HG03097 (cell line): ENCODE results near the gene WIPF3.

ENCODE experiments used
- ATAC-seq: cut with Tn5 transposase; IDR thresholded peaks from one replicate; pipeline ENCODE4 v1.9.1; 2021; ENCODE audit not compliant: unreplicated experiment, low FRiP score

Gene WIPF3

DNA sequence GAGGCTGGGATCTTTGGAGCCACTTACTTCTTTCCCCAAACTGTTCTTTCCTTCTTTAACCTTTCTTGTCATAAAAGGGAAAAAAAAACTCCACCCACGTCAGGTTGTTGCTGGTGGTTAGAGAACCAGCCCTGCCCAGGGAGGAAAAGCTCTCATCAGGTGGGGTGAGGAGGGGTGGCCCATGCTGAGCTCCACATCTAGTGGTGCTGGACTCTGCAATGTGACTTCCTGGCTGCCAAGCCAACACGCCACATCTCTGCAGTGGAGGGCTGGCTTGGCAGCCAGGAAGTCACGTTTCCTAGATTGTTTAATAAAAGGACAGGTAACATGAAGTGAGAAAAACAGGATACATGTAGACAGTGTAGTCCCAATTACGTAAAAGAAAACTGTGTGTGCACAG, 37.4 kb downstream of the WIPF3 start:
- no peak for ATAC-seq

DNA sequence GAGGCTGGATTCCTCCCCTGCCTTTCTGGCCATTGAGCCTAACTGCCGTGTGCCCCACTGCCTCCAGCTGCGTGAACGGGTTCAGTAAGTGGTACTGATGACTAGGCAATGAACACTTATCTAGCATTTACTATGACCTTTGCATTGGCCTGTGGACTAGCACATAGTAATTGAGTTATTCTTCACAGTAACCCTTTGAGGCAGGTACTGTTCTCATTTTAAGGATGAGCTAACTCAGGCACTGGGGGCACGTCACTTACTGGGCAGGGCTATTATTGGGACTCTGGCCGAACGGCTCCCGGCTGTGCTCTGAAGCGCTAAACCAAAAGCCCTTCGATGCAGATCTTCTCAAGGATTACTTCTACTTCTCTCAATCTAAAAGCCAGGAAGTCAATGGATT, 38.3 kb downstream of the WIPF3 start:
- no peak for ATAC-seq

- no peak for ATAC-seq
Measured at GRCh38 chr7:29847496-29847895, 41.2 kb downstream of the WIPF3 start.

DNA sequence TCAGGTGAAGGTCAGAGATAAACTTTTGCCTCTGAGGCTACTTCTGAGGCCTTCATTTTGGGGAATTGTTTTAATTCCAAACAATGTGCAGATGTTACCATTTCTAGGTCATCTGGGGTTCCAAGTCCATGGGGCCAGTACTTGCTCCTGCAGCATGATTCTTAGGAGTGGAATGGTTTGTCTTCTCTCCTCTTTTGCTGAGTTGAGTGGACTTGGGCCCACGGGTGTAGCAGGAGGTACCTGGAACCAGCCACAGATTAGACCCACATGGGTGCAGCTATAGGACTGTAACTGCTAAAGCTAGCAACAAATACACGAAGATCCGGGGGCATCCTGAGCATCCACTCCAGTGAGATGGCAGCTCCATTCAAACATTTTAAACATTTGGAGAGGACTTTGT, 41.6 kb downstream of the WIPF3 start:
- ATAC-seq, result no peak

DNA sequence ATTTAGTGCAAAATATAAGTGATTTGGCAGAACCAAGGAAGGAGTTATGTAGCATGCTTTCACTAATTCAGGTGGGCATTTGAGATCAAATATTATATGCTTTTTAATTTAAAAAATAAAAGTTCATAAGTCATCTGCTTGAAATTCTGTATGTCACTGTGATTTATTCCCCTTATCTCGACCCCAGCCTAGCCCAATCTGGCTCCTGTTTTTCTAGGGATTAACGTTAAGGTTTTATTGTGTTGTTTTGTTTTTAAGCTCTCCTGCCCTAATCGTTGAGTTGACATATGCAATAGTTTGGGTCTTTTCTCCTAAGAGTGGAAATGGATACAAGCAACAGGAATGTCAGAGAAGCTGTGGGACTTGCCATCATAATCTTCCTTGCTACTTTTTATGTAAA, 42.6 kb downstream of the WIPF3 start:
- no peak for ATAC-seq

- ATAC-seq, result no peak
Measured at GRCh38 chr7:29851487-29851886, 45.2 kb downstream of the WIPF3 start.

GRCh38 chr7:29852457-29852856, 46.1 kb downstream of the WIPF3 start:
- ATAC-seq, result no peak

DNA sequence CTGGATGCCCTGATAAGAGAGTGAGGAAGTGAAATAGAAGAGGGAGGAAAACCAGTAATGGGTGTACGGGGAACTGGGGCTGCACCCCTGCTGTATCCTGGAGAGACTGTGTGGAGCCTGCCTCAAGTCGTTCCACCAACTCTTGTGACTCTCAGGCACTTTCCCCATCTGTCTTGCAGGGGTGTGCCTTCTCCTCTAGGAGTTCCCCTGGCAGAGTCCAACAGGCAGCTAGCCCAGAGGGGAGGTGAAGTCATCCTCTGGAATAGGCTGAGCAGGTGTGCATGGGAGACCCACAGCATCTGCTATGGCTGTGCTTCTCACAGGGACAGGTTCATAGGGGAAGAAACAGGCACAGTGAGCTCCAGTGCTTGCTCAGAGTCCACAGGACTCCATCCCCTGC, 46.8 kb downstream of the WIPF3 start:
- ATAC-seq, result no peak

GRCh38 chr7:29853789-29854188, 47.5 kb downstream of the WIPF3 start:
- ATAC-seq, result no peak

- no peak for ATAC-seq
Measured at GRCh38 chr7:29854257-29854938, 48.1 kb downstream of the WIPF3 start.

GRCh38 chr7:29857654-29858053, 51.3 kb downstream of the WIPF3 start:
- ATAC-seq, result no peak

DNA sequence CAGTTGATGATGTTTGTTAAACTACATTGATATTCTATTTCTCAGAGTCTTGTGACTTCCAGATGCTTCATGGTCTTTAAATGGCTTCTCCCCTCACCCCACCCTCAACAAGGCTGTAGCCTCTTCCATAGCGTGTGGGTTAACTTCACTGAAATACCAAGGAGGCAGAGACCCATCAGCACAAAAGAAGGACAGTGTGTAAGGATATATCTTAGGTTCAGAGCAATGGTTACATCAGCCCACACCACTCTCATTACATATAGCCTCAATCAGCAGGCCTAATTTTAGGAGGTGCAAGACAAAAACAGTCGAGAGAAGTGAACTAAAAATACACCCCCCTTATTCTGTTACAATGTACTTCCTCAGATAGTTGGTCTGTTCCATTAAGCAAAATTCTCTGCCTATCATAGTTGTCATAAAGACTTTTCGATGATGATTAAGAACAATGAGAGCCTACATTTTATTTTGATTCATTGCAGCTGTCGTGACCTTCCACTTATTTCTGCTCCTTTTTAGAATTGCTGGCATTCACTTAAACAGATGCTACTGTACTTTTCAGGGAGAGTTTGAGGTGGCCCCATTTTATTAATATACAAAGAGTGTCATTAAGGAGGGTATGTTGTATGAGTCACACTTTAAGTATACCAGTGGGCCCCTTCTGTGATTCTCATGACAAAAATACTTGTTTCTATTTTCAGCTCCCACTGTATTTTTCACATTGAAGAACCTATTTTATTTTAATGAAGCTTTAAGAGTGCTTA, 52.1 kb downstream of the WIPF3 start:
- ATAC-seq, result no peak

- ATAC-seq, result no peak
Measured at GRCh38 chr7:29859104-29859503, 52.8 kb downstream of the WIPF3 start.

GRCh38 chr7:29859524-29860185, 53.3 kb downstream of the WIPF3 start:
- no peak for ATAC-seq

DNA sequence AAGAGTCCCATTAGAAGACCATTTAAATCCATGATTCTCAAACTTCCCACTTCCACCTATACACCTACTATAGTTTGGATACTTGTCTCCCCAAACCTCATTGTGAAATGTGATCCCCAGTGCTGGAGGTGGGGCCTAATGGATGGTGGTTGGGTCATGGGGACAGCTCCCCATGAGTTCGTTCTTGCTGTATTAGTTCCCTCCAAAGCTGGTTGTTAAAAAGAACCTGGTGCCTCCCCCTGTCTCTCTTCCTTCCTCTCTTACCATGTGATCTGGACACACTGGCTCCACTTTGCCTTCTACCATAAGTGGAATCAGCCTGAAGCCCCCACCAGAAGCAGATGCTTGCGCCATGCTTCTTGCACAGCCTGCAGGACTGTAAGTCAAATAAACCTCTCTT, 53.9 kb downstream of the WIPF3 start:
- no peak for ATAC-seq

DNA sequence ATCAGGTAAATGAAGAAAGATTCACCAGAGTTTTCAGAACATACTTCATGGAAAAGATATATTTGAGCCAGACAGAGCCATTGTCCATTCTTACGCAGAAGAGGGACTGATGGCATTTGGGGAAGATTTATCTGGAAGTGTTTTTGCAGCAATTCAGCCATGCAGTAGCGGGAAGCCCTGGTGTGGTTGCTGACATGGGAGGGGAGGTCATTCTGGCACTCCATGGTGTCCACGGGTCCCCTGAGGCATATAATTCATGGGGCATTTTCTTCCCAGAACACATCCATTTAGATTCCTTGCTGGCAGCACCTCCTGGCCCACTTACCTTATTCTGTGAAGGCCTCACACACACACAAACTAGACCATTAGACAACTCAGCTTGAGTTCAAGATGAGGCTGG, 55.6 kb downstream of the WIPF3 start:
- ATAC-seq, result no peak

- ATAC-seq, result no peak
Measured at GRCh38 chr7:29864656-29865055, 58.3 kb downstream of the WIPF3 start.

DNA sequence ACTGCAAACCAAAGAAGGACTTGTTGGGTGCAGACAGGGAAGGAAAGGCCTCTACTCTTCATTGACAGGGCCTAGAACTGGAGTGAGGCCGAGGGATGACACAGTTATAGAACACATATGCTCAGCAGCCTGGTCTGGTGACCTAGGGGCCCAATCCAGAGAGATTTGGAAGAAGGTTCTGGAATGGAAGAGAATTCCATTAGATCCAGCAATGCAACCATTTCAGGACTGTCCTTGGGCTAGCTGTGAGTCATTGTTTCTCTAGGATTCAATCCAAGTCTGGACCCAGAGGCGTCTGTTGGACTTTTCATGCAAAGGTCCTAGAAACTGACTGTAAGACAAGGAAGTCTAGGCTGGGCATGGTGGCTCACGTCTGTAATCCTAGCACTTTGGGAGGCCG, 59.2 kb downstream of the WIPF3 start:
- ATAC-seq, result no peak

DNA sequence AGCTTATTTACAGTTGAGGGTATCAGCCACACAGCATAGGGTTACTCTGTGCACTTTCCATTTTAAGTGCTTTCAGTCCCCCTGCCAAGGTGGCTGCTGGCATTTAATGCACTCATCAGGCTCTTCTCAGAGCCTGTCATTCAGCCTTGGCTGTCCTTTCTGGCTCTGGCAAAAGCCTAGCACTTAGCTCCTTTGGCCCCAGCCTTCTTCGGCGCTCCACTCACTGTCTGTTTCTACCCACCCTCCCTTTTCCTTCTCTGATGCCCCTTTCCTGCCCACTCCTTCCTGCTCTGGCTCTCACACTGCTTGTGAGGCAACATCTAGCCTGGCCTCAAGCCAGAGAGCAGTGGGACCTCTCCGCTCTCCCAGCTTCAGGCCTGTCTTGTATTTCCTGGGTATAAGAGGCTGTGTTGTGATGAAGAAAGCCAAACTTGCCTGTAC, 60.2 kb downstream of the WIPF3 start:
- ATAC-seq, result no peak

GRCh38 chr7:29871787-29872398, 65.6 kb downstream of the WIPF3 start:
- no peak for ATAC-seq

GRCh38 chr7:29873644-29874294, 67.5 kb downstream of the WIPF3 start:
- ATAC-seq, result no peak
